Endometrium (tissue), 2 donors: ENCODE measurements around the gene DSEL.

Experiments
- FAIRE-seq: peaks from 2 replicates; lab custom pipeline; 2012; peaks lifted over from hg19 to GRCh38; lab: Jason Lieb, UNC
- donor health status: control.
- donor health status: control.

Gene DSEL

GRCh38 chr18:67516539-67517443 is at the start of gene DSEL:
DSEL (minus strand) TSS chr18:67516720; CDS start chr18:67514608, 2,112 bp downstream.
- no peak for FAIRE-seq

DNA sequence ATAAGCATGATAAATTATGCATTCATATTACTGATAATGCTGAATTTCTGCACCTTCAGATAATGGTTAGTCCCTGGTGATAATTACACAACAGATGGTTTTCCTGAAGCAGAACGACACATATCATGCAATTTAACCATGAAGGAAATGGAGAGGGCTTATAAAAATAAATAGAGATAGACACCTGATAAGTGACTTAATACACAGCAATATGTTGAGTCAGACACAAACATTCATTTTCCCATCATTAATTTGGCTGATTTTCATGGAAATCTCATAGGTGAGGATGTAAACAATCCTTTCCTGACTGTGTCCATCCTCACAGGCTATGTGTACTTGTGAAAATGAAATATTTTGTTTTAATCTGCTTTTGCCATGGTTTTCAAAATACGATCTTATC is 36.9 kb upstream of the DSEL start:
- no peak for FAIRE-seq

DNA sequence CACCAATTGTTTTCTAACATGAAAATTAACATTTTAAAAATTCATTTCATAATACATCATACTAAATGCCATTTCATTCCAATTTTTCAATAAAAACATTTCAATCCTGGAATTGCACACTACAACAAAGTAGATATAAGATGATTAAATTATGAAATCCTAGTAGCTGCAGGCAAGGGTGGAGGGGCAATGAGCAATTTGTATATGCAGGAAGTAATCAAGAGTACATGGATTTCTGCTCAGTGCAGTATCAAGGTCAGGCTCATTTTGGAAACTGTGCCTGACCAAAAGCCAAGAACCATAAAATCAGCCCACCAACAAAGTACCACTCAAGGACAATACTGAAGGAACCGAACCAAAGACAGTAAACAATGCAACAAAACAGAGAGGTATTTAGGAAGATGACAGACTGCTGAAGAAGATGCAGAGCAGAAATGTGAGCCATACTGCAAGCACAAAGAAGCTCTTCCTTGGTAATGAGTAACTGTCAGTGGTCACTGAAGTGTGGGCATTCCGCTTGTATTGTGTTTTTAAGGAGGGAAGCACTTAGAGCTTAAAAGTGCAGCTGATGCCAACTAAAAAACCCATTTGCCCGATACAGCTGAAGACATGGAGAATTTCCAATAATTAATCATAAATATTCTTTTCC is 34.5 kb upstream of the DSEL start:
- no peak for FAIRE-seq

DNA sequence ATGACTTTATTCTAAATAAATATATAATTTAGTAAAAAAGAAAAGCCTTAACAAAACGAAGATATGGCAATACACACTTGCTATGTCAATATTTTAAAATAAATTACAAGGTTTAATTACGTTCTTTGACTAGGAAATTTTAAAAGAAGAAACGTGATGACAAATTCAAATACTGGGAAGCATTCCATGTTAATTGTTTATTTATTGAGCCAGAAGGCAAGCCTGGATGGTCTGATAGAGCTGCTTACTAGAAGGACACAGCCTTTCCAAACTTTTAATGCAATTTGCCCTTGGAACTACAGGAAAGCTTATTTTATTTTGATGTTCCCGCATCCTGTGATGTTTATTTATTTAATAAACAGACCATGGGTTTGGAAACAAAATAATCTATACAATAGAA is 33.4 kb upstream of the DSEL start:
- FAIRE-seq: no peak

GRCh38 chr18:67545681-67546080 is 29.2 kb upstream of the DSEL start:
- no peak for FAIRE-seq

DNA sequence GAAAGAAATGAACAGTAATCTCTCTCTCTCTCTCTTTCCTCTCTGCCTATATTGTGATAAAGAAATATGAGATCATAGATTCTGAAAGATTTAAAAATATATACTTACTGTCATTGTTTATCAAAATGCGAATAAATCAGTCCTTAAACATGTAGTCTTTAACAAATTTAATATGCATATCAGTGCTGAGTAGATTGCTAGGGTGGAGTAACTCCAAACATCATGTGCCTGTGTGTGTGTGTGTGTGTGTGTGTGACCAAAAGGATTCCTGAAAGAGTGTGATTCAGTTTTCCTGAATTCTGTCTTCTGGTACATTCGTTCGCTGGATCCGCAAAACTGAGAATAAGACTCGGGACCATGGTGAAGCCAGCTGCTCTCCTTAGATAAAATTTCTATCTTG is 24.0 kb upstream of the DSEL start:
- FAIRE-seq: no peak

DNA sequence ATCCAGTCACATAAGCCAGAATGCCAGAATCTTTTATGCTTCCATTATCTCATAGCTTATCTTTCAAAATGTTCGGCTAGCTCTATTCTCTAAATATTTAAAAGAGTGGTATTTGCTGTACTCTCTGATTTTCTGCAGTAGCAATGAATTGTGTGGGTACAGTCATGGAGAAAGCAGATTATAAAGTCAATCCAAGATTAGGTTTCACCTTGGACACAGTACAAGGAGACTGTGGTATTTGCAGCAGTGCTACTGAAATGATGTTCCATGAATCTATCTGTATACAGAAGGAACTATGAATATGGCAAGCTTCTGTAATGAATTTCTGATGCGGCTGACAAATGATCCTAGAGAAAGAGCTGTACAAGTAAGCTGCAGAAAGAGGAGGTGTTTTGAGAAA is 15.4 kb upstream of the DSEL start:
- no peak for FAIRE-seq

DNA sequence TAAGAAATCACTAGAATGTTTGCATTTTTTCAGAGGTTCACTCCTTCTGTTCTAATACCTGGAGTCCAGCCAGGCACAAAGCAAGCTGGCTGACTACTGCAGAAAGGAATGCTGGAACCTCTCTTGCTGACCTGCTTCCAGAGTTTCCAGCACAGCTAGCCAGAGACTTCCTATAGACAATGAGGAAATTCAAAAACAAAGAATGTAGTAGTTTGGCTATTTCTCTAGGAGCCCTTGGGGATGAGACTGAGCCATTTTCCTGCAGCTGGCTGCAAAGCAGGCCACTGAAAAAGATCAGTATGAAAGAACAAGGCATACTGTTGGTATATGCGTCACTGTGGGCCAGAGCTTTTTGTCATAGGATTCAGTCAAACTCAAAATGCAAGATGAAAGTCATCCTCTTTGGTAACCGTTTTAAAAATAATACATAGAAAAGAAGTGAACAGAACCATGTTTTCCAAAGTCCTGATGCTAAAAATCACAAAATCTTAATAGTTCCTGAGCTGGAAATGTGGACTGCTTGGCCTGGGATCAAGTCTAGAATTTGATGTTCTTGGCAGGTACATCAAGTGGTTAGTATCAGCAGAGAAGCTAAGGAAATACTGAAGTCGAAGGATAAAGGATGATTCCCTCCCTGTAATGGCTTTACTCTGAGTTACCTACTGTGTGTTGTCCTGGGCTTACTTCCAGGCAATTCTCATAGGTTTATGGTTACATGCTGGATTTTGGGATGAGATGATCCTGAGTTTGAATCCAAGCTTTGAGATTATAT is 9.0 kb upstream of the DSEL start:
- FAIRE-seq: peak; percentile 93

- peak; percentile 98 for FAIRE-seq
Observed at GRCh38 chr18:67520351-67520921, 3.9 kb upstream of the DSEL start.

DNA sequence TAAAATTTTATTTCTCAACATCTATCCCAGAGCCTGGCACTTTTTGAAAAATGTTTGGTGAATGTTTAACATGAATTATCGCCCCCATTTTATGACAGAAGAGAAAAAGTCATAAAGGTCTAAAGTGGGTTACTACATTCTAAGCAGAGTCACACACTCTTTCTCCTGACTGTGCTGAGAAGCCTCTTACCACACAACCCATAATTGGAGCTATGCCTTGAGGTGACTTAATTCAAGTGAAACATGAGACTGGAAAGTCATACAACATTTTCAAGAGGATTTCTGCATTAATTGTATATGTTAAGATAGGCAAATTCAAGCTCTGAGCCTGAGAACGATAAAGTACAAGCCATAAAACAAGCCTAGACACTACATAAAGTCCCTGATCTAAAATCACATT is 3.1 kb upstream of the DSEL start:
- FAIRE-seq: no peak

DNA sequence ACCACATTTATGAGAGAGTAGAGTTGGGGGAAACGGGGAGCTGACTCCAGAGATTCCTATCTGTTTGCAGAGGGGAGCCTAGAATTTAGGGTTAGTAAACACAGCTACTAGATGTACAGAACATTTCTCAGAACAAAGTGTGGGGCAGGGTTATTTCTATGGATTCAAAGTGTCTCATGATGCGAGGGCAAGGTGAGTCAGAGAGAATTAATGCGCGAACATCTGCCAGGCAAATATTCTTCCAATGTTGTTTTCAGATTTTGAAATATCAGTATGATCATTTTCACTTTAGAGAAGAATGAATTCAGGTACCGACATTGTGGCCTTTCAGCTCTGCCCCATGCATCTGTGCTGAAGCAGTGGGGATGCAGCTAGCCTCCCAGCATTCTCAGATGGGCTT is 2.0 kb upstream of the DSEL start:
- FAIRE-seq: no peak

DNA sequence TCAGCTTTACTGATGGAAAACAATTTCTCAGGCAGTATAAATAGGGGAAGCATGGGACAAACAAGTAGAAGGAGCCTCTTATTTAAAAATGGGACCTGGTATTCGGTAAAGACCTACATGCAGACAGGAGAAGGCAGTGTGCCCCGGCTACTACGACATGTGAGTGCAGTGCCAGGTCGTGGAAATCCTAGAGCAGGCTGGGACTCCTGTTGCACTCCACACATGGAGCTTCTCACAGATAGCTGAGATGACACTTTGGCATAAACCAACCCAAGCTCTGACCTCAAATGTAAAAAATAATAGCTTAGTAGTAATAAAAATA is 885 bp upstream of the DSEL start:
- no peak for FAIRE-seq

- FAIRE-seq: no peak
Observed at GRCh38 chr18:67515942-67516538, 480 bp downstream of the DSEL start.

DNA sequence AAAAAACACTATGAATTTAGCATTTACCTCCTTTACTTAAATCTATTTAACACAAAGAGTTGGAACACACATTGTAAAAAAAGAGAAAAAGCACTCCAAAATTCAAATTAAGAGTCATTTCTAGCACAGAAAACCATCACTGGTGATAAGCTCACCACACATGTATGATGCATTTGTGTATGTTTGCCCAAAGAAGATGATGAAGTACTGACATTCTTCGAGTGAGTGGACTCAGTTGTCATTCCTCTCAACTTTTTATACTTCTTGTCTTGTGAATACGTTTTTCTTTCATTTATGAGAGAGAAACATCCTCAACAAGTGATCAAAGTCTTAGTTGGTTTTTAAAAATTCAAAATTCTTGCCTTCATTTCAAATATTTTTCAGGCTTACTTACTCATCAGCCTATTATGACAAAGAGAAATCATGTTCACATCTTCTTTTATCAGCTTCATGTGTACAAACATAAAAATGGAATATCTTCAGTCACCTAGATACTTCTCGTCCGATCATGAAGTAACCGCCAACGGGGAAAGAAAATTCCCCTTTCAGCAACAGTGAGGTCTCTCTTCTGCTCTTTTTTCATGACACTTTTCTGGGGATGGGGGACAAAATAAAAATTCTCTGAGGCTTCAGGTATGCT is 1.5 kb downstream of the DSEL start:
- FAIRE-seq: no peak

- no peak for FAIRE-seq
Observed at GRCh38 chr18:67514465-67514864, 2.1 kb downstream of the DSEL start.

DNA sequence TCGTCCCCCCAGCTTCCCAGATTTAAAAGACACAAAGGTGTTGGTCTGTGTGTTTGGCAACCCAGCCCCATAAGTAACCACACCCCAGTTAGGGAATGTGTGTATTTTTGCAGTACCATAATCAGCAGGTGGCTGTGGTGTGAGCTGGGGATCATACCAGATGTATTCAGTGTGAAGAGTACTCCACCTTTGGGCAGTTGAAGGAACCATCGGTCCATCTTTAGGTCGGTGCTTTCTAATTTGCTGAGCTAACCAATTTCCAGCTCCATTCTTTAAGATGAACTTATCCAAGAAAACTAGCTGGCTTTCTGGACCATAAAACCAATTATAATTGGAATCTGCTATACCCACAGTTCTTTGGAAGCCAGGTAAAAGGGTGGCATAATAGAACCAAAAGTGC is 3.2 kb downstream of the DSEL start:
- no peak for FAIRE-seq

DNA sequence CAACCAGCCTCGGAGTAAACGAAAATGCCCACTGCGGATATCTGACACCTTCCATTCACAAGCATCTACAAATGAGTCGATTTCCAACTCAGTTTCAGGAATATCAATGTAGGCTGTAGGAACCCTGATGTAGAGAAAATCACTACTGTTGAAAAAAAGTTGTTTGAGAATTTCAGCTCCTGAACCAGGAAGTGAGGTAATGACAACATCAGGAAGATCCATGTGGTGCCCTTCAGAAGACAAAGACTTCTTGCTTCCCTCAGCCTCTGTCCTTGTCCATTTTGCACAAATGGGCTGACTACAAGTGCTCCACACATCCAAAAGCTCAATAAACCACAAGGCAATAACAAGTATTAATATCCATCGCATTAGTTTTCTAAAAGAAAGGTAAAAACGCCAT is 4.7 kb downstream of the DSEL start:
- FAIRE-seq: no peak

- peak; percentile 31 for FAIRE-seq
Observed at GRCh38 chr18:67510831-67511230, 5.7 kb downstream of the DSEL start.

GRCh38 chr18:67509741-67510391 is 6.7 kb downstream of the DSEL start:
- FAIRE-seq: no peak

GRCh38 chr18:67508146-67508545 is 8.4 kb downstream of the DSEL start:
- FAIRE-seq: no peak

DNA sequence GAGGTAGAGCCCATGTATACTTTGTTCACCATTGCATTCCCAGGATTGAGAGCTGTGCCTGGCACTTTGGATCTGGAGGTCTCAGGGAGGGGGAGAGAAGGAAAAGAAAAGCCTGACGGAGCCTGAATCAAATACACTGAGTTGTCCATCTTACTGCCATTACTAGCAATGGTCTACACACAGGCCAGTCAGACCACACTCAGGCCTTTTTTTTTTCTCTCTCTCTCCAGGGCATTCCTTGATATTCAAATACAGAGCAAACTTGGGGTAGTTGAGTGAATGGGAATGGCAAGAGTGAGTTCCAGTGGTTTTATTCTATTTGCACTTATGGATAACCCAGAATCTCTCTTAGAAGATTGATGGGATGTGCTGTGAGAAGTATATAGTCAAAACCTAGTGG is 11.8 kb downstream of the DSEL start:
- no peak for FAIRE-seq
